ENCODE measurements around the gene EGFL7. TPM values are rescaled to one million over a fixed set of nuclear protein-coding genes. Genes with fewer than 3 reads are reported as not detected.

The EGFL7 gene
- total and polyA plus RNA-seq, 4 donors = 32.1 to 39.7 (median 36.5) TPM

- H3K4me3 ChIP-seq (ENCODE audit: low read depth in 1 of 3, low read length in 3 of 3) = no peak overlapping the region
- no peak overlapping the region for H3K27ac ChIP-seq (ENCODE audit: low read depth in 1 of 2, low read length in 2 of 2)
- H3K4me1 ChIP-seq (ENCODE audit: control insufficient read depth in 4 of 4, insufficient read depth in 4 of 4, low read length in 3 of 4) = peaks cover 47 to 79% (median 64%) of the 10 kb centered on the region in 4 donors
- no peak for TF ChIP-seq HNF4A (conservative IDR thresholded peaks at IDR 0.05)
- no peak for TF ChIP-seq REST (IDR thresholded peaks at IDR 0.05)
- TF ChIP-seq NR2F2 (IDR thresholded peaks at IDR 0.05) = no peak
- no peak for TF ChIP-seq MAX (IDR thresholded peaks at IDR 0.05)
- no peak for TF ChIP-seq ATF3 (IDR thresholded peaks at IDR 0.05)
- TF ChIP-seq FOXA2 (IDR thresholded peaks at IDR 0.05) = no peak
- TF ChIP-seq RXRA (IDR thresholded peaks at IDR 0.05) = no peak
- TF ChIP-seq JUND (IDR thresholded peaks at IDR 0.05) = no peak
- TF ChIP-seq EGR1 (IDR thresholded peaks at IDR 0.05; ENCODE audit: low read depth in 2 of 2) = no peak
- TF ChIP-seq TAF1 (conservative IDR thresholded peaks at IDR 0.05) = no peak
- no peak for TF ChIP-seq RAD21 (IDR thresholded peaks at IDR 0.05)
- TF ChIP-seq HNF4G (IDR thresholded peaks at IDR 0.05) = no peak
- TF ChIP-seq FOXA1 (IDR thresholded peaks at IDR 0.05) = no peak
- no peak for TF ChIP-seq CTCF (IDR thresholded peaks at IDR 0.05; ENCODE audit: low read depth, low read length, missing input control)
- no peak for TF ChIP-seq ZBTB33 (IDR thresholded peaks at IDR 0.05)
- H3K9me3 ChIP-seq (ENCODE audit: control insufficient read depth in 4 of 4, low read length in 3 of 4) = no peaks in the 10 kb centered on the region
- no peaks in the 10 kb centered on the region for H3K27me3 ChIP-seq (ENCODE audit: control insufficient read depth in 4 of 4, insufficient read depth in 4 of 4, low read length in 3 of 4)
- no peak overlapping the region for H3K9ac ChIP-seq (ENCODE audit: low read depth in 1 of 2, low read length in 2 of 2)
- 94% methylated on average over 46 of the region's 46 CpGs for WGBS
- DNase-seq (ENCODE audit: low spot score) = no peak
- H3K36me3 ChIP-seq (ENCODE audit: control insufficient read depth in 4 of 4, insufficient read depth in 3 of 4, low read depth in 1 of 4, low read length in 3 of 4) = peaks cover 0 to 15% (median 3%) of the 10 kb centered on the region in 4 donors
Observed at GRCh38 chr9:136676920-136677686, 14.4 kb downstream of the EGFL7 start.
